GM10248 (cell line): ENCODE measurements around the gene CXCL14.
A peak's percentile ranks its signal among the peaks of the same experiment; 100 is the strongest.

Source experiments
- CTCF ChIA-PET: fragments of 300-600 bp; sonication (Branson Sonifier 250); formaldehyde crosslinking; extraction: SDS; loops from one replicate; lab custom pipeline; 2021; ENCODE audit warnings: antibody characterized with exemption; lab: Yijun Ruan, JAX
- POLR2A ChIA-PET: fragments of 350-650 bp; sonication (Branson Sonifier 250); formaldehyde crosslinking; extraction: SDS; loops from one replicate; lab custom pipeline; 2020; ENCODE audit warnings: antibody characterized with exemption; lab: Yijun Ruan, JAX
- DNase-seq: peaks from one replicate; pipeline ENCODE4 v3.0.0; 2012; ENCODE audit errors: extremely low spot score
- TF ChIP-seq, protein P1 (sequence below): IDR thresholded peaks from 2 replicates; pipeline ENCODE4 v1.5.1; 2012; ENCODE audit warnings: mild to moderate bottlenecking, low read depth; ENCODE audit errors: extremely low read depth, missing control alignments, control extremely low read depth

The CXCL14 gene

GRCh38 chr5:135567661-135568060 is 11.1 kb downstream of the CXCL14 start:
- no peak for DNase-seq
- POLR2A ChIA-PET, result no interaction called here

DNA sequence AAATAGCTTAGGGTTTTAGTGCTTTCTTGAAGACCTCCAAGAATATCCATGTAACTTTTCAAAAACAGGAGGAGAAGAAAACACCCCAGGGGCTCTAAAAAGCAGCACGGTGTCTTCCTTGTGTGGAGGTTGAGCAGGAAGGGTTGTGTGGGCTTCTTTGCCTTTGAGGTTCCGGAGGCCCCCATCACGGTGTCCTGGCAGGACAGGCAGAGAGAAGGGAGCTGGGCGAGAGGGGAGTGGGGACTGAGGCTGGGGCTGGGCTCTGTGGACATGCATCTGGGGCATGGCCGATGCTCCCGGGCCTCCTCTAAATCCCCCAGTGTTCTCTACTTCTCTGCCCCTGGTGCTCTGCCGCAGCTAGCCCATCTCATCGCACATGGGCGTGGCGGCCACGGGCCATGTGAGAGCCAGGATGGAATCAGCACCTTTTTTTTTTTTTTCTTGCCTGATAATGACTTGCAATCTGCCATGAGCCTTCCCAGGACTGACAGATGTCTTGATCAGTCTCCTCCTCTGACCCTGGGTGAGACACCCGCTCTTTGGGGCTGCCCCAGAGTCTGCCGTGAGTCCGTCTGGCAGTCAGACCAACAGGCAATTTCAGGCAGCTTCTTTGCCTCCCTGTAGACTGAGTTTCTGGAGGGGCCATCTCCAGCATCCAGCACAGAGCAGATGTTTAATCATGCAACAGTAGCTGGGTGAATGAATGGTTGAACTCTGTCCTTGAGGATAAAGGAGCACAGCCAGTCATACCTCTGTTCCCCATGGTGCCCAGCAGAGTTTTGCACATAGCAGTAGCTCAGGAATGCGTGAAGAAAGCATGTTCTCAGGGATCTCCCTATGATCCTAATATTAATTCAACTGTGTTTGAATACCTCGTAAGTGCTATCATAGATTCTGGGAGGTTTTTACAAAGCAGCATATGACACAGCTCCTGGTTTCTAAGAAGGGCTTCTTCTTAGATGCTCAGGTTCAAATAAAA is 12.1 kb downstream of the CXCL14 start:
- POLR2A ChIA-PET, result interaction anchor here (0.7 kb wide), 1 partner anchor 83 kb away, joined by 6 read pairs; no protein-coding TSS in a partner anchor
- TF ChIP-seq, protein P1, sequence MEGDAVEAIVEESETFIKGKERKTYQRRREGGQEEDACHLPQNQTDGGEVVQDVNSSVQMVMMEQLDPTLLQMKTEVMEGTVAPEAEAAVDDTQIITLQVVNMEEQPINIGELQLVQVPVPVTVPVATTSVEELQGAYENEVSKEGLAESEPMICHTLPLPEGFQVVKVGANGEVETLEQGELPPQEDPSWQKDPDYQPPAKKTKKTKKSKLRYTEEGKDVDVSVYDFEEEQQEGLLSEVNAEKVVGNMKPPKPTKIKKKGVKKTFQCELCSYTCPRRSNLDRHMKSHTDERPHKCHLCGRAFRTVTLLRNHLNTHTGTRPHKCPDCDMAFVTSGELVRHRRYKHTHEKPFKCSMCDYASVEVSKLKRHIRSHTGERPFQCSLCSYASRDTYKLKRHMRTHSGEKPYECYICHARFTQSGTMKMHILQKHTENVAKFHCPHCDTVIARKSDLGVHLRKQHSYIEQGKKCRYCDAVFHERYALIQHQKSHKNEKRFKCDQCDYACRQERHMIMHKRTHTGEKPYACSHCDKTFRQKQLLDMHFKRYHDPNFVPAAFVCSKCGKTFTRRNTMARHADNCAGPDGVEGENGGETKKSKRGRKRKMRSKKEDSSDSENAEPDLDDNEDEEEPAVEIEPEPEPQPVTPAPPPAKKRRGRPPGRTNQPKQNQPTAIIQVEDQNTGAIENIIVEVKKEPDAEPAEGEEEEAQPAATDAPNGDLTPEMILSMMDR, result no peak
- CTCF ChIA-PET, result interaction anchor here (0.6 to 29.6 kb wide), 32 partner anchors 9 to 682 kb away, joined by 3 to 914 read pairs (median 6); partner anchors contain the start of genes CXCL14, DCANP1 and TIFAB
- no peak for DNase-seq

More at GRCh38 chr5:135567661-135568060, 11.1 kb downstream of the CXCL14 start:
- TF ChIP-seq, protein P1, result no peak
- CTCF ChIA-PET, result interaction anchor here (1.9 to 29.6 kb wide), 8 partner anchors 9 to 681 kb away, joined by 6 to 914 read pairs (median 22); partner anchors contain the start of genes CXCL14, DCANP1 and TIFAB

DNA sequence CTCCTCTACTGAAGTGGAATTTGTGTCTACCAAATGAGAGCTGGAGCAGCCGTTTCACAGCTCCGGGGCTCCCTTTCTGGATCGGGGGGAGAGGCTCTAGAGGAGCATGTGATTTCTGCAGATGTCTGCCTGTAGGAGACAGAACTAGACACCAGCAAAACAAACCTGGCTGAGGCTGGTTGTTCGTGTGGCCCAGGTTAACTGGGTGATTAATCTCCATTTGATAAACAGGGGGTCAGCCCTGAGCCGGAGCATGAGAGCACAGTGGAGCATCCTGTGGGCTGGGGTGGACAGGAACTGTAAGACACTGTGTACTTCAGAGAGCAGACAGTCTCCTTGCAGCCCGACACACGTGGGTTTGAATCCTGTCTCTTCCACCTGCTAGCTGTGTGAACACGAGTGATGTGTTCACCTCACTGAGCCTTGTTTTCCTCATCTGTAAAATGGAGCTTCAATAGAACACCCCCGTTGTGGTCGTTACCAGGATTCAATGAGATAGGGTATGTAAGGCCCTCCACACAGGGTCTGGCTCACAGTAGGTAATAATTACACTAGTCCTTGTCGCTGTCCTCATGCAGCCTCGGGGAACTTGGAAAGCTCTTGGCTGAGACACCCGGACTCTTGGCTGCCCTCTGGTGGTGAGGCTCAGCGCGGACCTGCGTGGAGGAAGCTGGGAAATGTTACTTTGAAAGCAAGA is 12.9 kb downstream of the CXCL14 start:
- ChIA-PET CTCF (interaction anchor here (0.8 to 29.6 kb wide), 34 partner anchors 8 to 682 kb away, joined by 3 to 914 read pairs (median 6); partner anchors contain the start of genes CXCL14, DCANP1 and TIFAB), POLR2A (no interaction called here)
- peak; percentile 75 for DNase-seq

GRCh38 chr5:135565266-135565665 is 13.5 kb downstream of the CXCL14 start:
- DNase-seq, result no peak
- POLR2A ChIA-PET, result no interaction called here
- TF ChIP-seq, protein P1, result no peak
- CTCF ChIA-PET, result interaction anchor here (1.0 to 29.6 kb wide), 18 partner anchors 10 to 380 kb away, joined by 3 to 914 read pairs (median 8); partner anchors contain the start of genes CXCL14, DCANP1 and TIFAB

More for the DNA sequence above, 12.9 kb downstream of the CXCL14 start:
- TF ChIP-seq, protein P1, result peak; percentile 90

DNA sequence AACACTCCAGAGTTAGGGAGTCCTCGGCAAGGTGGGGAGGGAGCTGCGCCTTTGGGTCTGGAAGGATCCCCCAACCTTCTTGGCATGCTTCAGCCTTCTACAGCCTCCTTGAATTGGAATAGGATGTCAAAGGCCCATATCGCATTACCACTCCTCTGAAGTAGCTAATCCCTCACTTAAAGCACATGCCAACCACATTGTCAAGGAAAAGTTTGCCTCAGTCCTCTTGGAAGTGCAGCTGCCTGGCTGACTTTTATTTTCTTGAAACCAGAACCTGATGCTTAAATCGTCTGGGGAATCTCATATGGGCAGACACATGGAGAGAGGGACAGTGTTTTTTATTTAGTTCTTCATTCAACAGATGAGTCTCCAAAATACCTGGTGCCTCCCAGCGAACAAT is 14.5 kb downstream of the CXCL14 start:
- ChIA-PET CTCF (interaction anchor here (0.7 to 29.6 kb wide), 8 partner anchors 12 to 265 kb away, joined by 3 to 914 read pairs (median 30); partner anchors contain the start of genes CXCL14 and TIFAB), POLR2A (no interaction called here)

More for the DNA sequence above, 14.5 kb downstream of the CXCL14 start:
- DNase-seq, result no peak
- TF ChIP-seq, protein P1, result no peak
